Smooth muscle cell (in vitro differentiated cells): ENCODE data around the gene RIMBP2. TPM values are rescaled to one million over a fixed set of nuclear protein-coding genes. Genes with fewer than 3 reads are reported as not detected.

Source experiments
- DNase-seq: peaks from one replicate; lab custom pipeline; 2025; ENCODE audit not compliant: unreplicated experiment; lab: John Stamatoyannopoulos, UW
- H2AFZ ChIP-seq: fragments of 200-600 bp; sonication (generic); 2 replicates; pipeline ENCODE4 v1.6.0; 2016; ENCODE audit warnings: antibody characterized with exemption, low read depth, mild to moderate bottlenecking
- H3F3A ChIP-seq: fragments of 200-600 bp; sonication (generic); 2 replicates; pipeline ENCODE4 v1.6.0; 2017; ENCODE audit warnings: antibody characterized with exemption, low read depth
- H3K27ac ChIP-seq: fragments of 200-600 bp; sonication (generic); 2 replicates; pipeline ENCODE4 v1.5.1; 2016; ENCODE audit warnings: low read depth, mild to moderate bottlenecking
- H3K27me3 ChIP-seq: fragments of 200-600 bp; sonication (generic); 2 replicates; pipeline ENCODE4 v1.6.1; 2016; ENCODE audit warnings: low read depth, mild to moderate bottlenecking
- H3K36me3 ChIP-seq: fragments of 200-600 bp; sonication (generic); 2 replicates; pipeline ENCODE4 v1.5.1; 2016; ENCODE audit warnings: low read depth
- H3K4me1 ChIP-seq: fragments of 200-600 bp; sonication (generic); 2 replicates; pipeline ENCODE4 v1.5.1; 2016; ENCODE audit warnings: low read depth
- H3K4me2 ChIP-seq: fragments of 200-600 bp; sonication (generic); 2 replicates; pipeline ENCODE4 v1.6.0; 2016; ENCODE audit warnings: mild to moderate bottlenecking
- H3K4me3 ChIP-seq: fragments of 200-600 bp; sonication (generic); 2 replicates; pipeline ENCODE4 v1.5.1; 2016; ENCODE audit warnings: mild to moderate bottlenecking
- H3K79me2 ChIP-seq: fragments of 200-600 bp; sonication (generic); 2 replicates; pipeline ENCODE4 v1.6.0; 2016; ENCODE audit warnings: low read depth, mild to moderate bottlenecking
- H3K9ac ChIP-seq: fragments of 200-600 bp; sonication (generic); 2 replicates; pipeline ENCODE4 v1.6.0; 2016; ENCODE audit warnings: low read depth
- H3K9me3 ChIP-seq: fragments of 200-600 bp; sonication (generic); replicated peaks from 2 replicates; pipeline ENCODE4 v1.5.1; 2016; ENCODE audit warnings: low read depth
- H4K20me1 ChIP-seq: fragments of 200-600 bp; sonication (generic); 2 replicates; pipeline ENCODE4 v1.6.0; 2016; ENCODE audit warnings: low read depth
- WGBS: methylation state at CpG from one replicate; pipeline ENCODE4 v1.1.7; 2016; ENCODE audit warnings: low lambda C conversion rate; 5-methylcytosine and 5-hydroxymethylcytosine counted together
- polyA plus RNA-seq: library from polyadenylated mRNA; unstranded; fragments of >200 nt; fragmentation: Nextera tagmentation; extraction: Ambion mirVana; gene quantifications from 2 replicates; pipeline ENCODE4 v1.2.1, GENCODE V29; 2016
- total RNA-seq: library from RNA; depleted of rRNA; stranded (reverse); fragments of >200 nt; gene quantifications from 2 replicates; pipeline ENCODE4 v1.2.3, GENCODE V29; 2014
- TF ChIP-seq, protein P1 (sequence below): fragments of 200-600 bp; sonication (generic); IDR thresholded peaks from 2 replicates; pipeline ENCODE4 v1.5.1; 2017; ENCODE audit warnings: borderline replicate concordance, mild to moderate bottlenecking, antibody characterized with exemption; ENCODE audit not compliant: insufficient read depth, poor library complexity, severe bottlenecking

Gene RIMBP2
- total and polyA plus RNA-seq, 2 experiments from 2014 or later = 2.3 TPM; not detected in 1

DNA sequence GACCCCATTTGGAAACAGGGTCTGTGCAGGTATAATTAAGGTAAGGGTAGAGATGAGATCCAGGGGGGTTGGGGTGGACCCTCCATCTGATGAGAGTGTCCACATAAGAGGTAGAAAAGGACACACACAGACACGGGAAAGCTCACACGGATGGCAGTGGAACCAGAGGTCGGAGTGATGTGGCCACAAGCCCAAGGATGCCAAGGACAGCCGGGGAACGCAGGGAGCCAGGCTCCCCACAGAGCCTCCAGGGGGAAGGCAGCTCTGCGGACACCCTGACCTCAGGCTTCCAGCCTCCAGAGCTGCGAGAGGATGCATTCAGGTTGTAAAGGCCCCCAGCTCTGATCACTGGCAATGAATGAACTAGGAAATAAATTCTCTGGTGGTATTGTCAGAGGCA, 33.0 kb downstream of the RIMBP2 start:
- Histone ChIP-seq H3K4me2 (no peak overlapping the region), H3K9me3 (no peaks in the 10 kb centered on the region), H4K20me1 (no peaks in the 10 kb centered on the region), H3K36me3 (no peaks in the 10 kb centered on the region), H3K9ac (no peak overlapping the region), H3K4me3 (no peak overlapping the region), H3K4me1 (no peaks in the 10 kb centered on the region), H3K79me2 (no peaks in the 10 kb centered on the region), H3K27me3 (no peaks in the 10 kb centered on the region), H3K27ac (no peak overlapping the region), H2AFZ (no peak overlapping the region), H3F3A (no peaks in the 10 kb centered on the region)
- DNase-seq = no peak
- WGBS = 86% methylated on average over 7 of the region's 7 CpGs
- TF ChIP-seq, protein P1, sequence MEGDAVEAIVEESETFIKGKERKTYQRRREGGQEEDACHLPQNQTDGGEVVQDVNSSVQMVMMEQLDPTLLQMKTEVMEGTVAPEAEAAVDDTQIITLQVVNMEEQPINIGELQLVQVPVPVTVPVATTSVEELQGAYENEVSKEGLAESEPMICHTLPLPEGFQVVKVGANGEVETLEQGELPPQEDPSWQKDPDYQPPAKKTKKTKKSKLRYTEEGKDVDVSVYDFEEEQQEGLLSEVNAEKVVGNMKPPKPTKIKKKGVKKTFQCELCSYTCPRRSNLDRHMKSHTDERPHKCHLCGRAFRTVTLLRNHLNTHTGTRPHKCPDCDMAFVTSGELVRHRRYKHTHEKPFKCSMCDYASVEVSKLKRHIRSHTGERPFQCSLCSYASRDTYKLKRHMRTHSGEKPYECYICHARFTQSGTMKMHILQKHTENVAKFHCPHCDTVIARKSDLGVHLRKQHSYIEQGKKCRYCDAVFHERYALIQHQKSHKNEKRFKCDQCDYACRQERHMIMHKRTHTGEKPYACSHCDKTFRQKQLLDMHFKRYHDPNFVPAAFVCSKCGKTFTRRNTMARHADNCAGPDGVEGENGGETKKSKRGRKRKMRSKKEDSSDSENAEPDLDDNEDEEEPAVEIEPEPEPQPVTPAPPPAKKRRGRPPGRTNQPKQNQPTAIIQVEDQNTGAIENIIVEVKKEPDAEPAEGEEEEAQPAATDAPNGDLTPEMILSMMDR = no peak

DNA sequence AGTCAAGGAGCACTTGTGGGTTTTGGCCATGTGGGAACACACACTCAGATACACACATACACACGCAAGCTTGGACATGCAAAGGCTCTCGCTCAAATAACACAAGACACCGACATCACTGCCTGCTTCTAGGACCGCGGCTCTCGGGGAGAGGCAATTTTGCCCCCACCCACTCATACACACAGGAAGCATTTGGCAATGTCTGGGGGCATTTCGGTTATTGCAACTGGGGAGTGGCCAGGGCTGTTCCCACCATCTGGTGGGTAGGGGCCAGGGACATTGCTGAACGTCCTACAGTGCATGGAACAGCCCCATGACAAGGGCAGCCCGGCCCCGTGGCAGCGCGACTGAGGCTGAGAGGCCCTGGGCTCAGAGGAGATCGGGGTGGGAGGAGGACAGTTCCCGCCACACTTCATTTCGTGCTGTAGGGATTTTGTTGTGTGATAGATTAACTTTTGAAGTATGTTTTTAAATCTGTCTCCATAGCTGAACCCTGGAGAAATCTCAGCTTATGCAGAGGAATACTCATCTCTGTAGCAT, 35.6 kb downstream of the RIMBP2 start:
- no peaks in the 10 kb centered on the region for H4K20me1 ChIP-seq
- no peak overlapping the region for H3K4me2 ChIP-seq
- no peaks in the 10 kb centered on the region for H3K27me3 ChIP-seq
- DNase-seq = no peak
- no peak overlapping the region for H2AFZ ChIP-seq
- no peaks in the 10 kb centered on the region for H3F3A ChIP-seq
- H3K9me3 ChIP-seq = no peaks in the 10 kb centered on the region
- no peak overlapping the region for H3K9ac ChIP-seq
- WGBS = 91% methylated on average over 15 of the region's 15 CpGs
- H3K79me2 ChIP-seq = no peaks in the 10 kb centered on the region
- H3K36me3 ChIP-seq = no peaks in the 10 kb centered on the region
- TF ChIP-seq, protein P1 = no peak
- no peak overlapping the region for H3K4me3 ChIP-seq
- no peak overlapping the region for H3K27ac ChIP-seq
- no peaks in the 10 kb centered on the region for H3K4me1 ChIP-seq

DNA sequence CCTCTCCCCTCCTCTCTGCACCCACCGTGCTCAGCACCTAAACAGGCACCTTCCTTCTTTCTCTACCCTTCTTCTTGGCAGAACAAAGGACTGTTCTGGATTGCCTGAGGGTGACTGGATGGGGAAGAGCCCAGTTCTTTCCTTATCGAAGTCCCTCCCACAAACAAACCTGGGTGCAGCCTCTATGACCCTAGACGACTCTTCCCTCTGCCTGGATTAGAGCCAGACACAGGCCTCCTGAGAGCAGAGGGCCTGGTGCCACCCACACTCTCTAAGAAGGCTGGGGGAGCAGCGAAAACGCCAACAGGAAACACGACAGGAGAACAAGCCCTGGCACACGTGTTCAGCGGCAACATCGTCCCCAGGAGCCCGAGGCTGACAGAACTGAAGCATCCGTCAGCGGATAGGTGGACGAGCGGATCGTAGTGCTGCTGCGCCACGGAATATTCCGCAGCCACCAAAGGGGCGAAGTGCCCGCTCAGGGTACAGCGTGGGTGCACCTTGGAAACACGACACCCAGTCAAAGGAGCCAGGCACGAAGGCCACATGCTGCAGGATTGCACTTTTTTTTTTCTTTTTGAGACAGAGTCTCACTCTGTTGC, 38.0 kb downstream of the RIMBP2 start:
- Histone ChIP-seq H3K27ac (no peak overlapping the region), H3K4me3 (no peak overlapping the region), H3F3A (no peaks in the 10 kb centered on the region), H4K20me1 (no peaks in the 10 kb centered on the region), H3K36me3 (no peaks in the 10 kb centered on the region), H3K79me2 (no peaks in the 10 kb centered on the region), H3K4me2 (no peak overlapping the region), H3K4me1 (no peaks in the 10 kb centered on the region), H3K9me3 (no peaks in the 10 kb centered on the region), H2AFZ (no peak overlapping the region), H3K27me3 (no peaks in the 10 kb centered on the region), H3K9ac (no peak overlapping the region)
- WGBS = 85% methylated on average over 23 of the region's 23 CpGs
- DNase-seq = no peak
- TF ChIP-seq, protein P1 = no peak

DNA sequence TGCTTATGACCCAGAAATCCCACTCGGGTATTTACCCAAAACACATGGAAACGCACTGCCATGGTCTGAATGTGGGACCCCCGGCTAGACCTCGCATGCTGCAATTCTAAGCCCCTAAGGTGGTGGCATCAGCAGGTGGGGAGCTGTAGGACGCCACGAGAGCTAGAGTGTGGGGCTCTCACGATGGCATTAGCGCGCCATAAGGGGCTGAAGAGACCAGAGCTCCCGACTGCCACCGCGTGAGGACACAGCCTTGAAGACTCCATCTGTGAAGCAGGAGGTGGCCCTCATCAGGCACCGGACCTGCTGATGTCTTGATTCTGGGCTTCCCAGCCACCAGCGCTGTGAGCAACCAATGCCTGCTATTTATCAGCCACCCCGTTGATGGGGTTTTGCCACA, 40.3 kb downstream of the RIMBP2 start:
- no peak overlapping the region for H2AFZ ChIP-seq
- H3K9me3 ChIP-seq = no peaks in the 10 kb centered on the region
- no peak overlapping the region for H3K4me3 ChIP-seq
- no peaks in the 10 kb centered on the region for H3K4me1 ChIP-seq
- H4K20me1 ChIP-seq = no peaks in the 10 kb centered on the region
- TF ChIP-seq, protein P1 = no peak
- WGBS = 90% methylated on average over 15 of the region's 15 CpGs
- H3K27me3 ChIP-seq = no peaks in the 10 kb centered on the region
- no peak overlapping the region for H3K27ac ChIP-seq
- no peaks in the 10 kb centered on the region for H3F3A ChIP-seq
- H3K36me3 ChIP-seq = no peaks in the 10 kb centered on the region
- H3K9ac ChIP-seq = no peak overlapping the region
- no peaks in the 10 kb centered on the region for H3K79me2 ChIP-seq
- DNase-seq = no peak
- H3K4me2 ChIP-seq = no peak overlapping the region
